H1 (cell line): ENCODE results near the gene NOS2. TPM values are rescaled to one million over a fixed set of nuclear protein-coding genes. Genes with fewer than 3 reads are reported as not detected.

Source experiments
- CTCF ChIA-PET: fragments of 300-600 bp; sonication (Branson Sonifier 250); formaldehyde crosslinking; loops from one replicate; lab custom pipeline; 2021; ENCODE audit not compliant: partially characterized antibody; lab: Charles Lee
- POLR2A ChIA-PET: fragments of 300-600 bp; sonication (Branson Sonifier 250); formaldehyde crosslinking; loops from one replicate; lab custom pipeline; 2021; ENCODE audit warnings: inconsistent platforms; ENCODE audit not compliant: partially characterized antibody; lab: Charles Lee
- DNase-seq, 2 experiments: peaks; one replicate each; pipeline versions ENCODE4 v3.0.0 to v3.0.0-alpha.2; 2010 to 2022; ENCODE audit warnings: low spot score in 2 of 2, low read depth in 1 of 2, mixed read lengths in 1 of 2
- FAIRE-seq: peaks from 2 replicates; lab custom pipeline; 2011; peaks lifted over from hg19 to GRCh38; lab: Jason Lieb, UNC
- H2AFZ ChIP-seq: 2 replicates; pipeline ENCODE4 v1.8.1; 2012; ENCODE audit warnings: low read length, inconsistent platforms
- H2AK5ac ChIP-seq: 2 replicates; pipeline ENCODE4 v1.6.1; 2013; ENCODE audit warnings: low read depth, low read length
- H2BK120ac ChIP-seq: replicated peaks from 2 replicates; pipeline ENCODE3; 2013; ENCODE audit warnings: low read depth, low read length, inconsistent platforms
- H2BK12ac ChIP-seq: 2 replicates; pipeline ENCODE4 v1.6.1; 2013; ENCODE audit warnings: low read depth, low read length
- H2BK15ac ChIP-seq: 2 replicates; pipeline ENCODE4 v1.6.1; 2013; ENCODE audit warnings: low read length
- H2BK20ac ChIP-seq: 2 replicates; pipeline ENCODE4 v1.6.1; 2013; ENCODE audit warnings: low read length
- H2BK5ac ChIP-seq: 2 replicates; pipeline ENCODE4 v1.6.1; 2013; ENCODE audit warnings: low read depth, low read length
- H3K14ac ChIP-seq: 2 replicates; pipeline ENCODE4 v1.6.1; 2013; ENCODE audit warnings: inconsistent platforms; ENCODE audit not compliant: insufficient read length
- H3K18ac ChIP-seq: 2 replicates; pipeline ENCODE4 v1.6.1; 2013; ENCODE audit warnings: low read length; ENCODE audit errors: extremely low read depth
- H3K23ac ChIP-seq: 2 replicates; pipeline ENCODE4 v1.6.1; 2013; ENCODE audit warnings: inconsistent platforms; ENCODE audit not compliant: insufficient read length
- H3K23me2 ChIP-seq: 2 replicates; pipeline ENCODE4 v1.6.1; 2013; ENCODE audit warnings: low read depth, low read length
- H3K27ac ChIP-seq: 2 replicates; pipeline ENCODE4 v1.6.1; 2011; ENCODE audit warnings: low read depth, low read length, inconsistent platforms
- H3K27me3 ChIP-seq, 4 experiments: replicated peaks in 1 of 4; 1 replicate in 1 of 4; 2 replicates in 3 of 4; pipeline versions ENCODE4 v1.6.1 to v1.8.1; 2011 to 2013; ENCODE audit warnings: low read length in 3 of 4, mild to moderate bottlenecking in 3 of 4, inconsistent platforms in 2 of 4, mixed read lengths in 2 of 4, moderate library complexity in 1 of 4; ENCODE audit not compliant: control insufficient read depth in 3 of 4, insufficient read depth in 3 of 4; ENCODE audit errors: extremely low read depth in 1 of 4
- H3K36me3 ChIP-seq, 4 experiments: 2 replicates each; pipeline versions ENCODE4 v1.6.1 to v1.8.1; 2011 to 2013; ENCODE audit warnings: mild to moderate bottlenecking in 4 of 4, low read length in 3 of 4, moderate library complexity in 2 of 4, control low read depth in 1 of 4, inconsistent platforms in 1 of 4; ENCODE audit not compliant: insufficient read depth in 4 of 4, control insufficient read depth in 2 of 4
- H3K4ac ChIP-seq: replicated peaks from 2 replicates; pipeline ENCODE3; 2013; ENCODE audit warnings: low read length, low read depth, mixed read lengths, inconsistent platforms; ENCODE audit not compliant: insufficient read length
- H3K4me1 ChIP-seq, 4 experiments: replicated peaks in 1 of 4; 1 replicate in 1 of 4; 2 replicates in 3 of 4; pipeline versions ENCODE4 v1.6.1 to v1.8.1; 2011 to 2013; ENCODE audit warnings: low read length in 3 of 4, inconsistent platforms in 2 of 4, mixed read lengths in 1 of 4; ENCODE audit not compliant: insufficient read depth in 4 of 4, control insufficient read depth in 3 of 4
- H3K4me2 ChIP-seq, 2 experiments: 2 replicates each; pipeline versions ENCODE4 v1.6.1 to v1.8.1; 2011 to 2013; ENCODE audit warnings: low read depth in 2 of 2, low read length in 2 of 2, control low read depth in 1 of 2, inconsistent platforms in 1 of 2, mild to moderate bottlenecking in 1 of 2; ENCODE audit not compliant: insufficient read depth in 1 of 2
- H3K4me3 ChIP-seq, 4 experiments: fragments of 200-600, 300-600 bp in 1 of 4; sonication (generic), shearing (Covaris generic), sonication (Bioruptor Twin) in 1 of 4; 2 replicates each; pipeline versions ENCODE4 v1.5.1 to v1.8.1; 2011 to 2016; ENCODE audit warnings: low read length in 4 of 4, low read depth in 3 of 4, control low read depth in 2 of 4, inconsistent platforms in 2 of 4, mild to moderate bottlenecking in 2 of 4, mixed read lengths in 1 of 4, moderate library complexity in 1 of 4; ENCODE audit not compliant: insufficient read depth in 2 of 4; ENCODE audit errors: extremely low read depth in 1 of 4
- H3K56ac ChIP-seq: replicated peaks from 2 replicates; pipeline ENCODE3; 2013; ENCODE audit warnings: low read depth, mild to moderate bottlenecking, mixed read lengths, low read length, inconsistent platforms; ENCODE audit not compliant: insufficient read length
- H3K79me1 ChIP-seq: 2 replicates; pipeline ENCODE4 v1.6.1; 2013; ENCODE audit warnings: low read depth, low read length, control low read depth
- H3K79me2 ChIP-seq, 2 experiments: 2 replicates each; pipeline versions ENCODE4 v1.6.1 to v1.8.1; 2012 to 2013; ENCODE audit warnings: low read length in 2 of 2, mild to moderate bottlenecking in 2 of 2, inconsistent platforms in 1 of 2; ENCODE audit not compliant: insufficient read depth in 2 of 2, control insufficient read depth in 1 of 2
- H3K9ac ChIP-seq, 4 experiments: replicated peaks in 1 of 4; 1 replicate in 1 of 4; 2 replicates in 3 of 4; pipeline versions ENCODE4 v1.6.1 to v1.8.1; 2011 to 2013; ENCODE audit warnings: low read depth in 3 of 4, low read length in 3 of 4, control low read depth in 2 of 4, mild to moderate bottlenecking in 2 of 4, moderate library complexity in 2 of 4, inconsistent platforms in 1 of 4; ENCODE audit errors: extremely low read depth in 1 of 4
- H3K9me3 ChIP-seq, 2 experiments: 2 replicates each; pipeline versions ENCODE4 v1.6.1 to v1.8.1; 2012 to 2013; ENCODE audit warnings: mild to moderate bottlenecking in 2 of 2, moderate library complexity in 2 of 2, control low read depth in 1 of 2, inconsistent platforms in 1 of 2, low read depth in 1 of 2, low read length in 1 of 2, mixed read lengths in 1 of 2; ENCODE audit not compliant: insufficient read depth in 2 of 2
- H4K20me1 ChIP-seq, 2 experiments: replicated peaks in 1 of 2; 2 replicates each; pipeline versions ENCODE3 to v1.8.1; 2011 to 2013; ENCODE audit warnings: inconsistent platforms in 2 of 2, low read length in 2 of 2, mild to moderate bottlenecking in 1 of 2; ENCODE audit not compliant: insufficient read depth in 2 of 2, control insufficient read depth in 1 of 2
- H4K5ac ChIP-seq: 2 replicates; pipeline ENCODE4 v1.6.1; 2013; ENCODE audit warnings: low read length, low read depth, mixed read lengths, inconsistent platforms; ENCODE audit not compliant: insufficient read length
- H4K8ac ChIP-seq: 2 replicates; pipeline ENCODE4 v1.8.0; 2013; ENCODE audit warnings: mild to moderate bottlenecking, moderate library complexity, low read length, inconsistent platforms; ENCODE audit not compliant: insufficient read depth; ENCODE audit errors: extremely low read depth
- H4K91ac ChIP-seq: replicated peaks from 2 replicates; pipeline ENCODE3; 2013; ENCODE audit warnings: low read length, mixed read lengths, inconsistent platforms; ENCODE audit not compliant: insufficient read length
- BCL11A ChIP-seq, 2 experiments: IDR thresholded peaks; one replicate each; pipeline ENCODE4 v1.6.1; 2011; ENCODE audit warnings: low read depth in 2 of 2, low read length in 2 of 2, mild to moderate bottlenecking in 2 of 2
- BRCA1 ChIP-seq: IDR thresholded peaks from 2 replicates; pipeline ENCODE4 v1.6.1; 2012; ENCODE audit warnings: low read depth, low read length, improper control_type of control experiment
- CBX8 ChIP-seq: fragments of 300-800, 300-1000 bp; sonication (generic); IDR thresholded peaks from 2 replicates; pipeline ENCODE4 v1.7.1; 2016; ENCODE audit warnings: low read depth, low read length, borderline replicate concordance
- CHD1 ChIP-seq: IDR thresholded peaks from 2 replicates; pipeline ENCODE4 v1.6.1; 2012; ENCODE audit warnings: low read depth, low read length, improper control_type of control experiment
- EZH2 ChIP-seq: fragments of 200-600 bp; sonication (generic); IDR thresholded peaks from 2 replicates; pipeline ENCODE4 v1.7.1; 2012; ENCODE audit warnings: low read depth, mild to moderate bottlenecking, moderate library complexity, low read length, inconsistent platforms; ENCODE audit not compliant: severe bottlenecking
- POLR2A ChIP-seq, 2 experiments: IDR thresholded peaks; 1 replicate in 1 of 2; 2 replicates in 1 of 2; pipeline ENCODE4 v1.6.1; 2011; ENCODE audit warnings: low read depth in 2 of 2, low read length in 2 of 2, mild to moderate bottlenecking in 2 of 2; ENCODE audit errors: control extremely low read depth in 1 of 2
- POLR2AphosphoS5 ChIP-seq: IDR thresholded peaks from 2 replicates; pipeline ENCODE4 v1.6.1; 2011; ENCODE audit warnings: low read depth, low read length
- SAP30 ChIP-seq: fragments of 300-600 bp; sonication (generic); IDR thresholded peaks from 2 replicates; pipeline ENCODE4 v1.7.1; 2012; ENCODE audit warnings: low read length, moderate library complexity, mild to moderate bottlenecking, inconsistent platforms; ENCODE audit not compliant: insufficient read depth, insufficient replicate concordance
- SP1 ChIP-seq: IDR thresholded peaks from 2 replicates; pipeline ENCODE4 v1.6.1; 2011; ENCODE audit warnings: low read depth, low read length
- TBP ChIP-seq: IDR thresholded peaks from 2 replicates; pipeline ENCODE4 v1.6.1; 2011; ENCODE audit warnings: low read depth, low read length, improper control_type of control experiment
- YY1 ChIP-seq: IDR thresholded peaks from 2 replicates; pipeline ENCODE4 v1.6.1; 2011; ENCODE audit warnings: low read depth, mild to moderate bottlenecking, low read length
- WGBS, 2 experiments: shearing (Covaris generic) in 1 of 2; methylation state at CpG; one replicate each; pipeline versions ENCODE4 v1.1.6 to v1.1.7; 2013 to 2015; ENCODE audit warnings: low lambda C conversion rate in 2 of 2, mixed read lengths in 2 of 2, inconsistent platforms in 1 of 2, low coverage in 1 of 2, missing lambda C conversion rate in 1 of 2; ENCODE audit not compliant: insufficient replicate concordance in 2 of 2, insufficient coverage in 1 of 2, insufficient read length in 1 of 2; ENCODE audit errors: extremely low coverage in 1 of 2, missing lambda C conversion rate in 1 of 2; 5-methylcytosine and 5-hydroxymethylcytosine counted together
- polyA plus RNA-seq, 7 experiments: library from polyadenylated mRNA; depleted of rRNA in 3 of 7; stranded (reverse) in 5 of 7; unstranded in 2 of 7; fragments of >200 nt in 5 of 7; fragments of 200-250 nt in 2 of 7; gene quantifications; 1 replicate in 5 of 7; 2 replicates in 1 of 7; 4 replicates in 1 of 7; pipeline versions ENCODE4 v1.2.1 to v1.2.3, GENCODE V29; 2011 to 2013; ENCODE audit warnings: missing spikeins in 2 of 7, mixed read lengths in 2 of 7
- total RNA-seq: library from RNA; stranded (reverse); fragmentation: NEBNext Ultra II Directional; extraction: Animal tissue kit (Norgen Biotek cat#: 25700); gene quantifications from 2 replicates; pipeline ENCODE4 v1.2.1, GENCODE V29; 2021
- TF ChIP-seq, protein P1 (sequence below): IDR thresholded peaks from 2 replicates; pipeline ENCODE4 v1.6.1; 2011; ENCODE audit warnings: low read length, improper control_type of control experiment

Gene NOS2
- total and polyA plus RNA-seq, 2 of the 8 experiments (the other 6 are each of a cell fraction or from before 2014, with no cell fraction given) = 1.0 to 1.9 TPM

DNA sequence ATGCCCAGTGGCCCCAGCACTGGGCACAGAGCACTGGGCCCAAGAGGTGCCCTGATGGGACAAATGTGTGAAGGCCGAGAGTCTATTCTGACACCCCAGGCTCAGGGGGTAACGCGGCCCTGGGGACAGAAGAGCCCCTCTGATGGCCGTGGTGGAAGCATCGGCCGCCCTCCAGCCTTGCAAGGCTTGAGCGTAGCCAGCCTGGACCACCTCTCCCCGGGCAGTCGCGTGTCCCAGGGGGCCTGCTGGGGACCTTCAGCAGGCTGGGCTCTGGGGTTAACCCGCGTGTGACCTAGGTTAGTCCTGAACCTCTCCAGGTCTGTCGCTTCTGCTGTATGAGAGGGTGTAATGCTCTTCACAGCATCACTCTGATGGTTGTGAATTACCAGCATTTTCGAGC lies 40.8 kb downstream of the NOS2 start:
- H3K36me3 ChIP-seq = no peaks in the 10 kb centered on the region
- H3K14ac ChIP-seq = no peak overlapping the region
- H3K18ac ChIP-seq = no peak overlapping the region
- H3K79me1 ChIP-seq = no peaks in the 10 kb centered on the region; the same call in 1 of the 2 replicates
- H4K91ac ChIP-seq = no peak overlapping the region
- no peak overlapping the region for H3K23ac ChIP-seq
- no peak for DNase-seq
- no peaks in the 10 kb centered on the region for H4K20me1 ChIP-seq
- FAIRE-seq = no peak
- no peak overlapping the region for H3K4me3 ChIP-seq
- no peaks in the 10 kb centered on the region for H3K23me2 ChIP-seq
- H3K79me2 ChIP-seq = no peaks in the 10 kb centered on the region
- H2AFZ ChIP-seq = no peak overlapping the region
- no peak overlapping the region for H3K56ac ChIP-seq
- no peaks in the 10 kb centered on the region for H3K9me3 ChIP-seq
- H3K4me2 ChIP-seq = no peak overlapping the region
- no peak overlapping the region for H2AK5ac ChIP-seq
- CTCF ChIA-PET = interaction anchor here (0.6 to 12.0 kb wide), 31 partner anchors 9 to 562 kb away, joined by 3 to 338 read pairs (median 4); partner anchors contain the start of gene NOS2
- no peak overlapping the region for H4K8ac ChIP-seq
- no peak overlapping the region for H3K4ac ChIP-seq
- H2BK120ac ChIP-seq = no peak overlapping the region
- POLR2A ChIA-PET = interaction anchor here (1.4 kb wide), 1 partner anchor 120 kb away, joined by 3 read pairs; no protein-coding TSS in a partner anchor
- H4K5ac ChIP-seq = no peak overlapping the region
- no peak overlapping the region for H2BK15ac ChIP-seq
- no peak overlapping the region for H2BK12ac ChIP-seq
- H3K27ac ChIP-seq = no peak overlapping the region
- no peak overlapping the region for H3K9ac ChIP-seq
- H2BK20ac ChIP-seq = no peak overlapping the region
- WGBS, 2 experiments = 94% methylated on average over 13 of the region's 14 CpGs; no CpG with 5 or more reads in 1 of the 2 experiments
- H3K27me3 ChIP-seq = no peaks in the 10 kb centered on the region
- no peak overlapping the region for H2BK5ac ChIP-seq
- no peaks in the 10 kb centered on the region for H3K4me1 ChIP-seq
- TF ChIP-seq, protein P1, sequence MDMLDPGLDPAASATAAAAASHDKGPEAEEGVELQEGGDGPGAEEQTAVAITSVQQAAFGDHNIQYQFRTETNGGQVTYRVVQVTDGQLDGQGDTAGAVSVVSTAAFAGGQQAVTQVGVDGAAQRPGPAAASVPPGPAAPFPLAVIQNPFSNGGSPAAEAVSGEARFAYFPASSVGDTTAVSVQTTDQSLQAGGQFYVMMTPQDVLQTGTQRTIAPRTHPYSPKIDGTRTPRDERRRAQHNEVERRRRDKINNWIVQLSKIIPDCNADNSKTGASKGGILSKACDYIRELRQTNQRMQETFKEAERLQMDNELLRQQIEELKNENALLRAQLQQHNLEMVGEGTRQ = no peak
- no peak for TF ChIP-seq YY1
- TF ChIP-seq BCL11A (IDR thresholded peaks at IDR 0.05; ENCODE audit: low read depth in 2 of 2, low read length in 2 of 2) = no peak
- no peak for TF ChIP-seq POLR2A (IDR thresholded peaks at IDR 0.05; ENCODE audit: control extremely low read depth in 1 of 2, low read depth in 2 of 2, low read length in 2 of 2)
- no peak for TF ChIP-seq SAP30
- no peak for TF ChIP-seq BRCA1
- no peak for TF ChIP-seq CHD1
- TF ChIP-seq TBP = no peak
- TF ChIP-seq SP1 = no peak
- no peak for TF ChIP-seq EZH2
- TF ChIP-seq CBX8 = no peak
- no peak for TF ChIP-seq POLR2AphosphoS5
